T-helper 2 cell treated with Interferon-gamma antibody and Interleukin-4, amounts not matched to agents 5 μg/mL and 100 μg/mL, for 36 hours (primary cell): ENCODE measurements around the gene INPP4A.
A peak's percentile ranks its signal among the peaks of the same experiment; 100 is the strongest.

Experiments
- DNase-seq: peaks from one replicate; pipeline ENCODE4 v3.0.0; 2021; ENCODE audit warnings: low spot score
- H3K27ac Mint-ChIP-seq: one replicate; pipeline ENCODE4 v1.8.0; 2021; ENCODE audit warnings: mild to moderate bottlenecking, mixed read lengths
- H3K27me3 Mint-ChIP-seq: one replicate; pipeline ENCODE4 v1.8.0; 2021; ENCODE audit warnings: low read depth, mixed read lengths
- H3K36me3 Mint-ChIP-seq: one replicate; pipeline ENCODE4 v1.8.0; 2021; ENCODE audit warnings: low read depth, mixed read lengths
- H3K4me1 Mint-ChIP-seq: one replicate; pipeline ENCODE4 v1.8.0; 2021; ENCODE audit warnings: low read depth, mixed read lengths
- H3K4me3 Mint-ChIP-seq: one replicate; pipeline ENCODE4 v1.8.0; 2022; ENCODE audit warnings: mild to moderate bottlenecking, moderate library complexity, mixed read lengths
- H3K9me3 Mint-ChIP-seq: one replicate; pipeline ENCODE4 v1.8.0; 2021; ENCODE audit warnings: mixed read lengths

Gene INPP4A

DNA sequence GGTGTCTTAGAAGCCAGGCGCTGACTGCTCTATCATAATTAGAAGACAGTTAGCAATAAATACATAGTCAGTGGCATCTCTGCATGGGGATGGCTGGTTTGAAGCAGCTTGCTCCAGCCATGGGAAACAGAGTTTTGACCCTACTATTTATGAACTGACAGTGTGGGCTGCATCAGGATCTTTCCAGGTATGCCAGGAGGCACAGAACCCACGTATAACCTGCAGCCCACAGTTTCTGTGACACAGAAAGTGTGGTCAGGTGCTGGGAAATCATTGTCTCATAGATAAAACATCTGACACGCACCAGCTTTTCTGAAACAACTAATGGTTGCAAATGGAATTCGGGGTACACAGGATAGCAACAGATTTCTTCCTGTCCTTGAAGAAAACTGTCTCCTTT, 34.7 kb downstream of the INPP4A start:
- Mint-ChIP-seq H3K4me1 (peaks cover 86% of the 10 kb centered on the region), H3K9me3 (no peaks in the 10 kb centered on the region), H3K36me3 (peaks cover 27% of the 10 kb centered on the region), H3K4me3 (peak overlapping the region; percentile 74), H3K27me3 (no peaks in the 10 kb centered on the region), H3K27ac (peak overlapping the region; percentile 87)
- DNase-seq: no peak

GRCh38 chr2:98479959-98480524, 35.4 kb downstream of the INPP4A start:
- peaks cover 87% of the 10 kb centered on the region for H3K4me1 Mint-ChIP-seq
- H3K27me3 Mint-ChIP-seq: no peaks in the 10 kb centered on the region
- no peak for DNase-seq
- H3K27ac Mint-ChIP-seq: peak overlapping the region; percentile 87
- peaks cover 30% of the 10 kb centered on the region for H3K36me3 Mint-ChIP-seq
- peak overlapping the region; percentile 74 for H3K4me3 Mint-ChIP-seq
- H3K9me3 Mint-ChIP-seq: no peaks in the 10 kb centered on the region

DNA sequence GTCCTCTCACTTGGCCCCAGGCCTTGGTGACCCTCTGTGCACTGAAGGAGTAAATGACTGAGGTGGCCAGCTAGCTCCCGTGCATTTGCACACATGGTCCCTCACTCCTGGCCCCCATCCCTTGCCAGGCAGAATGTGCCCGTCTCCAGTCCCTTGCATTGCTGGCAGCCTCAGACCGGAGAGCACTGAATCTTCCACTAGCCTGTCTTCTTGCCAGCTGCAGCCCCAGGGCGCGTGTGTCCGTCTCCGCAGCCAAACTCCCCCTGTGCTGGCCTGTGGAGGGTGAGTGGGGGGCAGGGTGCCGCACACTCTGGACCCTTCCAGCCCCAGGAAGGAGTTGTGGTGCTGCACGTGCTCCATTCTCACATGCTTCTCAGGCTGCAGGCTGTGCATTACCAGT, 35.9 kb downstream of the INPP4A start:
- Mint-ChIP-seq H3K27ac (peak overlapping the region; percentile 87), H3K4me3 (peak overlapping the region; percentile 74)

DNA sequence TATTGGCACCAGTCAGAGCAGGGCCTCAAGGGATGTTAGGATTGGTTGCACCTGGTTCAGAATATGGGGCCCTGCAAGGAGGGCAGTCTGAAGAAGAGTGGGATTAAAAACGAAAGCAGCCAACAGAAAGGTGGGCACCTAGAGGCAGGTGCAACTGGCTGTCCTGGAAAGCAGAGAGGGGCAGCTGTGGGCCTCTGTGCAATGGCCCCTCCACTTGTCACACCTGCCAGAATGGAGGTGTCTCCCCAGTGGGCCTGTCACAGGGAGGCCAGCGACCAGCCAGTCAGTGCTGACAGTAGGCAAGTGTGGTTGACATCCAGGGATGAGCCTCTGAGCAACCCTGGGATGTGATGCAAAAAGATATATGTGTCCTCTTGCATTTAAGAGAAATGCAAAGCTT, 37.7 kb downstream of the INPP4A start:
- peak overlapping the region; percentile 80 for H3K27ac Mint-ChIP-seq
- H3K27me3 Mint-ChIP-seq: no peaks in the 10 kb centered on the region
- H3K4me1 Mint-ChIP-seq: peaks cover 90% of the 10 kb centered on the region
- H3K9me3 Mint-ChIP-seq: no peaks in the 10 kb centered on the region
- peaks cover 35% of the 10 kb centered on the region for H3K36me3 Mint-ChIP-seq
- peak overlapping the region; percentile 43 for H3K4me3 Mint-ChIP-seq
- DNase-seq: no peak

More for the DNA sequence above, 35.9 kb downstream of the INPP4A start:
- Mint-ChIP-seq H3K4me1 (peaks cover 87% of the 10 kb centered on the region), H3K9me3 (no peaks in the 10 kb centered on the region), H3K27me3 (no peaks in the 10 kb centered on the region), H3K36me3 (peaks cover 31% of the 10 kb centered on the region)
- no peak for DNase-seq

DNA sequence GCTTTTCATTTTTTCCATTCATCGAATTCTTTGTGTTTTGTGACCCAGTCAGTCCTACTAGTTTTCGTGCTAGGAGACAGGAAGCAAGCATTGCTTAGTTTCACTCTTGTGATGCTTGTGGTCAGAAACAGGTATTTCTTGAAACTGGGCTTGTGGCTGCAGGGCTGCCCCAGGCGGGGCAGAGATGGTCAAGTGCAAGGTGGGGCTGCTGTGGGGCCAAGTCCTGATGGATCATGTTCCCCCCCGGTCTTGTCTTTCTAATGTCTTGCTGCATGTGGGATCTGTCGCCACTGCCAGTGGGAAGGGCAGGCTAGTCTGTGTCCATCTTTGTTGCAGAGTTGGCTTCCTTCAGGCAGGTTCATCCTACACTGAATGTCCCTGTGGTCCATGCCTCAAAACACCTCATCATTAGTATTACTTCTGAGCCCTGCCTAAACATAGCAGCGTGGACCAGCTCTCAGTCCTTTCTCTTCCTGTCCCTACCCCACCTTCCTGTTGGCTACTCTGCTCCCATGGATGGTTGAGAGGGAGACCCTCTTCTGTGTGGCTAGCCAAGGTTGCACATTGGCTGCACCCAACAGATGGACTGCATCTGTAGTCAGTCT, 38.7 kb downstream of the INPP4A start:
- Mint-ChIP-seq H3K36me3 (peaks cover 32% of the 10 kb centered on the region), H3K9me3 (no peaks in the 10 kb centered on the region), H3K27me3 (no peaks in the 10 kb centered on the region), H3K4me3 (peak overlapping the region; percentile 43), H3K27ac (peak overlapping the region; percentile 26), H3K4me1 (peaks cover 90% of the 10 kb centered on the region)
- DNase-seq: peak; percentile 50

DNA sequence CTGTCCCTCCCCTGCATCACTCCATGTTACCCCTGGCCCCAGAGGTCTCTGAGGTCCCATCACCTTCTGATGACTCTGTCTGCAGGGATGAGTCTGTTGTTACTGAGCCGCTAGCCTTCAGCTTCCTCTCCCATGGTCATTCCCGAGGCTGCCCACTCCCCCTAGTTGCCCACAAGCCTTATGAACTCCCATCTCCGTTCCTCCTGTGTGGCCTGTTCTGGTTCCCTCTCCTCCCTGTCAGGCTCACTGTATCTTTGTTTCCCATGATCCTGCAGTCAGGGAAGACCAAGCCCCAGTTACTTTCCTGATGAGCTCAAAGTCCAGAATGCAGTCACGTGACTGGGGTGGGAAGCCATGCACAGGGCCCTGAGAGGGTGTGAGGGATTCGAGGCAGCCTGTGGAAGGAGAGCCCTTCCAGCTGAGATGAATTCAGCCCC, 39.5 kb downstream of the INPP4A start:
- H3K36me3 Mint-ChIP-seq: peaks cover 28% of the 10 kb centered on the region
- H3K4me3 Mint-ChIP-seq: peak overlapping the region; percentile 43
- H3K9me3 Mint-ChIP-seq: no peaks in the 10 kb centered on the region
- peak overlapping the region; percentile 26 for H3K27ac Mint-ChIP-seq
- DNase-seq: no peak
- no peaks in the 10 kb centered on the region for H3K27me3 Mint-ChIP-seq
- H3K4me1 Mint-ChIP-seq: peaks cover 90% of the 10 kb centered on the region

GRCh38 chr2:98484652-98485452, 40.2 kb downstream of the INPP4A start:
- Mint-ChIP-seq H3K9me3 (no peaks in the 10 kb centered on the region), H3K27me3 (no peaks in the 10 kb centered on the region), H3K4me3 (peak overlapping the region; percentile 43), H3K36me3 (peaks cover 28% of the 10 kb centered on the region), H3K4me1 (peaks cover 83% of the 10 kb centered on the region), H3K27ac (peak overlapping the region; percentile 76)
- no peak for DNase-seq

DNA sequence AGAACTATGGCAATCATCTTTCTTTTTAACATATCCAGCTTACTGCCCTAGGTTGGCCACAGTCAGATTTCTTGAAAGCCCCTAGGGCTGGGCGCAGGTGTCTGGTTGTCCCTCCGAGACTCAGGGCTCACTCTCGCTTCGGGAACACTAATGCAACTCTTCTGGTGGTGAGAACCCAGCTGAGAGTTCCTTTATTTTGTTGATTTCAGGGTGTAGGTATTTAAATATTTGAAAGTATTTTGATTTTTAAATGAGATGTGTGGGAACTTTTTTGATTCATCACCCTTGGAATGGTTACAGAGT, 40.7 kb downstream of the INPP4A start:
- Mint-ChIP-seq H3K4me1 (peaks cover 79% of the 10 kb centered on the region), H3K27me3 (no peaks in the 10 kb centered on the region), H3K27ac (peak overlapping the region; percentile 76), H3K4me3 (peak overlapping the region; percentile 43), H3K9me3 (no peaks in the 10 kb centered on the region), H3K36me3 (peaks cover 28% of the 10 kb centered on the region)
- DNase-seq: no peak

GRCh38 chr2:98486374-98486981, 41.8 kb downstream of the INPP4A start:
- Mint-ChIP-seq H3K9me3 (no peaks in the 10 kb centered on the region), H3K27me3 (no peaks in the 10 kb centered on the region), H3K36me3 (peaks cover 33% of the 10 kb centered on the region), H3K4me1 (peaks cover 73% of the 10 kb centered on the region), H3K27ac (peak overlapping the region; percentile 51), H3K4me3 (peak overlapping the region; percentile 15)
- DNase-seq: no peak

DNA sequence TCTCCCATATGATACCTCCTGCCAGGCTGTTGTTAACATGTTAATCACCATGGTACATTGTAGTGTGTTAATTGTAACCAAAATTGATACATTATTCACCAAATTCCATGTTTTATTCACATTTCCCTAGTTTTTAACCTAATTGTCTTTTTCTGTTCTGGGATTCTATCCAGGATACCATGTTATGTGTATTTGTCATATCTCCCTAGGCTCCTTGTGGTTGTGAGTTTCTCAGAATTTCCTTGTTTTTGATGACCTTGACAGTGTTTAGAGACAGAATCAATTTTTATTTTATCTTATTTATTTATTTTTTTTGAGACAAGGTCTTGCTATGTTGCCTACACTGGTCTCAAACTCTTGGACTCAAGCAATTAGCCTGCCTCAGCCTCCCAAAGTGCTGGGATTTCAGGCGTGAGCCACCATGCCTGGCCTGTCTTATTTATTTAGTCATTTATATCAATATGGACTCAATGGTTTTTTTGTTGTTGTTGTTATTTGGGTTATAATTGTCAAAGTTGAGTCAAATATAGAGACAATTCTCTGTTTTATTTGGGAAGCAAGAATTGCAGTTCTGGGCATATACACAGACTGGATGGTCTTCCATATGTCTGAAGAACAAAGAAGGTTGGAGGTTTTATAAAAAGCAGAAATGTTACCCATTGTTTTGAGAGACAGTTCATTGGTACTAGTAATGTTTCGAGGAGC, 42.6 kb downstream of the INPP4A start:
- H3K4me1 Mint-ChIP-seq: peaks cover 70% of the 10 kb centered on the region
- H3K36me3 Mint-ChIP-seq: peaks cover 38% of the 10 kb centered on the region
- no peaks in the 10 kb centered on the region for H3K27me3 Mint-ChIP-seq
- no peaks in the 10 kb centered on the region for H3K9me3 Mint-ChIP-seq
- no peak for DNase-seq
- no peak overlapping the region for H3K4me3 Mint-ChIP-seq
- no peak overlapping the region for H3K27ac Mint-ChIP-seq

GRCh38 chr2:98487806-98488189, 43.1 kb downstream of the INPP4A start:
- Mint-ChIP-seq H3K36me3 (peaks cover 42% of the 10 kb centered on the region), H3K4me1 (peaks cover 70% of the 10 kb centered on the region), H3K4me3 (no peak overlapping the region), H3K27ac (no peak overlapping the region), H3K9me3 (no peaks in the 10 kb centered on the region), H3K27me3 (no peaks in the 10 kb centered on the region)
- no peak for DNase-seq

DNA sequence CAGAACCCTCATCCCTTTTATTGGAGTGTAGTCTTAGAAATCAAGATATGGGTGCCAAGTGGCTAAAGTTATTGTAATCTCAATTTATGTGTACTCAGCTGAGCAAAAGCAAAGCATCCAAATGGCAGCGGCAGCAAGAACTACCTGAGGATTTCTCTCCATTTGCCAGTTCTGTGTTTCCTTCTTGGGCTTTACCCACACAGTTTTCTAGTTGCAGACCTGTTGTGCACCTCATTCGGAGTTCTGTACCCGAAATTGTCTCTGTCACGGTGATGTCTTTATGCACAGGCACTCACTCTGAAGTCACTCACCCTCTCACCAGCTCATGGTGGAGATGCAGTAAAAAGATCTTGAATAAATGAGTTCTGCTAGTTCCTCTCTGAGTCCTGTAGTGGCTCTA, 43.6 kb downstream of the INPP4A start:
- H3K4me1 Mint-ChIP-seq: peaks cover 68% of the 10 kb centered on the region
- H3K27ac Mint-ChIP-seq: no peak overlapping the region

DNA sequence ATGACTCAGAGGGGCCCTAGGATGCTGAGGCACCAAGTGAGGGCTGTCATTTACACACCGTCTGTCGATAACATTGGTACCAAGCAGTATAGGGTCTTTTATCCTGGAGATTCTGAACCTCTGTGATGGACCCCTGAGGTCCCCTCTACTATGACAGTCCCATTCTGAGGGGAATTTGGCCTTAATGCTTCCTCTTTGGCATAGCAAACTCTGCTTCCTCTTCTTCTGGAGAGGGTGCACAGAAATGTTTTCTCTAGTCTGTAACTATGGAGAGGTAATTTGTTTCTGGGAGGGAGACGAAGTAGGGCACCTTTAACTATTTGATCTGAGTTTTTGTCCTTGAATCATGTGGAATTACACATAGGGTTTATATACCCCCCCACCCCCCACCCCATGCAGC, 44.8 kb downstream of the INPP4A start:
- Mint-ChIP-seq H3K4me3 (no peak overlapping the region), H3K4me1 (peaks cover 56% of the 10 kb centered on the region), H3K27ac (no peak overlapping the region), H3K36me3 (peaks cover 52% of the 10 kb centered on the region), H3K9me3 (peaks cover 6% of the 10 kb centered on the region), H3K27me3 (no peaks in the 10 kb centered on the region)
- DNase-seq: no peak

More for the DNA sequence above, 43.6 kb downstream of the INPP4A start:
- Mint-ChIP-seq H3K27me3 (no peaks in the 10 kb centered on the region), H3K36me3 (peaks cover 46% of the 10 kb centered on the region), H3K4me3 (no peak overlapping the region), H3K9me3 (no peaks in the 10 kb centered on the region)
- DNase-seq: no peak
